CD4-positive, alpha-beta T cell (primary cell): ENCODE data around the gene CD300LB. TPM values are rescaled to one million over a fixed set of nuclear protein-coding genes. Genes with fewer than 3 reads are reported as not detected.
"Not testable (repeated sequence)": the region's sequence is repeated elsewhere in the genome, so short reads cannot be mapped to it uniquely, and the experiment has no call there.

Experiments
- ATAC-seq: fragments of 200-7000 bp; cut with Tn5 transposase; one replicate; pipeline ENCODE4 v1.10.0; 2022; ENCODE audit warnings: mild to moderate bottlenecking; ENCODE audit not compliant: poor library complexity
- CTCF ChIA-PET: fragments of 350-600 bp; sonication (Branson Sonifier 250); formaldehyde crosslinking; loops from one replicate; lab custom pipeline; 2021; ENCODE audit warnings: antibody characterized with exemption, inconsistent platforms; lab: Charles Lee
- POLR2A ChIA-PET: fragments of 350-600 bp; sonication (Branson Sonifier 250); formaldehyde crosslinking; loops from one replicate; lab custom pipeline; 2021; ENCODE audit warnings: antibody characterized with exemption, inconsistent platforms; lab: Charles Lee
- DNase-seq, 14 experiments: peaks; one replicate each; pipeline ENCODE4 v3.0.0-alpha.2; 2013 to 2020; ENCODE audit warnings: mixed read lengths in 2 of 14
- H3K27ac ChIP-seq, 2 donors: one replicate each; pipeline versions ENCODE4 v1.5.1 to v1.7.0; 2013; ENCODE audit warnings: low read length in 2 of 2, low read depth in 1 of 2, mild to moderate bottlenecking in 1 of 2
- H3K27me3 ChIP-seq, 2 experiments: 1 replicate in 1 of 2; 2 replicates in 1 of 2; pipeline versions ENCODE4 v1.6.1 to v1.7.0; 2013; ENCODE audit warnings: low read length in 2 of 2, control low read depth in 1 of 2, mild to moderate bottlenecking in 1 of 2, moderate library complexity in 1 of 2; ENCODE audit not compliant: insufficient read depth in 2 of 2, control insufficient read depth in 1 of 2
- H3K36me3 ChIP-seq: one replicate; pipeline ENCODE4 v1.6.1; 2013; ENCODE audit warnings: low read length, control low read depth; ENCODE audit not compliant: insufficient read depth
- H3K4me1 ChIP-seq: one replicate; pipeline ENCODE4 v1.6.1; 2013; ENCODE audit warnings: low read length, control low read depth; ENCODE audit not compliant: insufficient read depth
- H3K4me3 ChIP-seq: one replicate; pipeline ENCODE4 v1.5.1; 2013; ENCODE audit warnings: mild to moderate bottlenecking, low read length, moderate library complexity
- H3K9me3 ChIP-seq, 2 experiments: 1 replicate in 1 of 2; 2 replicates in 1 of 2; pipeline versions ENCODE4 v1.6.1 to v1.7.0; 2013; ENCODE audit warnings: low read length in 2 of 2, mild to moderate bottlenecking in 2 of 2, control low read depth in 1 of 2, moderate library complexity in 1 of 2; ENCODE audit not compliant: control insufficient read depth in 1 of 2, insufficient read depth in 1 of 2
- H3K27ac Mint-ChIP-seq: one replicate; pipeline ENCODE4 v1.8.0; 2020; ENCODE audit warnings: mixed read lengths
- H3K27me3 Mint-ChIP-seq: one replicate; pipeline ENCODE4 v1.8.0; 2021; ENCODE audit warnings: mixed read lengths
- H3K36me3 Mint-ChIP-seq: one replicate; pipeline ENCODE4 v1.8.0; 2021; ENCODE audit warnings: low read depth, mixed read lengths
- H3K4me1 Mint-ChIP-seq: one replicate; pipeline ENCODE4 v1.8.0; 2021; ENCODE audit warnings: low read depth, mixed read lengths
- H3K4me3 Mint-ChIP-seq: one replicate; pipeline ENCODE4 v1.8.0; 2020; ENCODE audit warnings: mild to moderate bottlenecking, mixed read lengths
- H3K9me3 Mint-ChIP-seq: one replicate; pipeline ENCODE4 v1.8.0; 2020; ENCODE audit warnings: mixed read lengths
- CTCF ChIP-seq: fragments of 200-600 bp; IDR thresholded peaks from one replicate; pipeline ENCODE4 v1.8.0; 2022; ENCODE audit warnings: antibody characterized with exemption, mild to moderate bottlenecking
- intact Hi-C, 2 experiments: fragments of 100-400 bp; cut with DNase I in 1 of 2; cut with micrococcal nuclease in 1 of 2; formaldehyde crosslinking; loops; one replicate each; pipeline versions ENCODE4 v1.15.1 to v1.9.0; 2023 to 2025; cut with DNase I, micrococcal nuclease
- total RNA-seq, 174 experiments: library from RNA in 2 of 174; stranded (reverse) in 2 of 174; gene quantifications; one replicate each; pipeline ENCODE4 v1.2.3 and lab custom pipeline; 2021 to 2026

Gene CD300LB
- total RNA-seq, 2 experiments from 2014 or later = 0.36 to 0.56 TPM

GRCh38 chr17:74490716-74491115 lies 40.6 kb downstream of the CD300LB start:
- H3K4me3 Mint-ChIP-seq = no peak overlapping the region
- no peak overlapping the region for H3K27ac ChIP-seq
- no peak overlapping the region for H3K4me3 ChIP-seq
- H3K27ac Mint-ChIP-seq = no peak overlapping the region
- ChIA-PET POLR2A (no interaction called here), CTCF (interaction anchor here (1.6 kb wide), 1 partner anchor 112 kb away, joined by 7 read pairs; no protein-coding TSS in a partner anchor)
- peaks cover 6% of the 10 kb centered on the region for H3K27me3 Mint-ChIP-seq
- no peaks in the 10 kb centered on the region for H3K36me3 Mint-ChIP-seq
- no peak for DNase-seq
- no peaks in the 10 kb centered on the region for H3K9me3 Mint-ChIP-seq
- ATAC-seq = no peak
- no peak for TF ChIP-seq CTCF
- peaks cover 7% of the 10 kb centered on the region for H3K4me1 Mint-ChIP-seq
- no peaks in the 10 kb centered on the region for H3K9me3 ChIP-seq
- H3K27me3 ChIP-seq = no peaks in the 10 kb centered on the region
- peaks cover 3% of the 10 kb centered on the region for H3K4me1 ChIP-seq
- H3K36me3 ChIP-seq = peaks cover 7% of the 10 kb centered on the region
- intact Hi-C loops = loop anchor here in 1 of 2 experiments (5.0 to 10.0 kb wide), 3 partner anchors 53 to 186 kb away; no protein-coding TSS in a partner anchor

- H3K27me3 ChIP-seq, H3K4me1 ChIP-seq, H3K9me3 Mint-ChIP-seq, H3K36me3 Mint-ChIP-seq, H3K27me3 Mint-ChIP-seq, H3K27ac ChIP-seq, ATAC-seq, H3K4me3 ChIP-seq, H3K4me3 Mint-ChIP-seq, intact Hi-C loops, H3K9me3 ChIP-seq, DNase-seq, POLR2A ChIA-PET, H3K27ac Mint-ChIP-seq, H3K4me1 Mint-ChIP-seq: not testable (repeated sequence)
- CTCF ChIA-PET = interaction anchor here (1.5 to 1.6 kb wide), 2 partner anchors 17 to 109 kb away, joined by 4 to 9 read pairs; no protein-coding TSS in a partner anchor
- H3K36me3 ChIP-seq = peaks cover 16% of the 10 kb centered on the region
Observed at GRCh38 chr17:74488276-74488675, 43.0 kb downstream of the CD300LB start.

- no peak for TF ChIP-seq CTCF
- ChIA-PET CTCF (no interaction called here), POLR2A (no interaction called here)
- Histone ChIP-seq H3K4me3 (no peak overlapping the region), H3K27ac (no peak overlapping the region), H3K36me3 (peaks cover 20% of the 10 kb centered on the region), H3K27me3 (no peaks in the 10 kb centered on the region), H3K4me1 (peaks cover 8% of the 10 kb centered on the region), H3K9me3 (no peaks in the 10 kb centered on the region)
- intact Hi-C loops = no loop called here
- Mint-ChIP-seq H3K27ac (no peak overlapping the region), H3K9me3 (no peaks in the 10 kb centered on the region), H3K4me3 (no peak overlapping the region), H3K27me3 (no peaks in the 10 kb centered on the region), H3K36me3 (no peaks in the 10 kb centered on the region), H3K4me1 (peaks cover 5% of the 10 kb centered on the region)
- DNase-seq (no peak), ATAC-seq (no peak)
Observed at GRCh38 chr17:74485841-74486240, 45.4 kb downstream of the CD300LB start.
